NCI-H345 treated with DMSO at 0.1 percent for 48 hours (cell line): ENCODE measurements around the gene PPP1CC.
"Not testable (repeated sequence)": the region's sequence is repeated elsewhere in the genome, so short reads cannot be mapped to it uniquely, and the experiment has no call there.

ENCODE experiments used
- DNase-seq: peaks from one replicate; lab custom pipeline; 2025; ENCODE audit not compliant: unreplicated experiment; lab: John Stamatoyannopoulos, UW

The PPP1CC gene

GRCh38 chr12:110742718-110743570, at the start of gene PPP1CC:
TSS of gene PPP1CC (minus strand) at chr12:110742891. CDS start at chr12:110742707, 184 bp downstream.
- peak; percentile 85 for DNase-seq

- no peak for DNase-seq
Measured at GRCh38 chr12:110791589-110791988, 48.9 kb upstream of the PPP1CC start.

GRCh38 chr12:110790301-110790700, 47.6 kb upstream of the PPP1CC start:
- DNase-seq, result no peak

GRCh38 chr12:110786012-110786411, 43.3 kb upstream of the PPP1CC start:
- DNase-seq, result no peak

- DNase-seq, result no peak
Measured at GRCh38 chr12:110785240-110785639, 42.5 kb upstream of the PPP1CC start.

- no peak for DNase-seq
Measured at GRCh38 chr12:110782922-110783321, 40.2 kb upstream of the PPP1CC start.

- no peak for DNase-seq
Measured at GRCh38 chr12:110782094-110782493, 39.4 kb upstream of the PPP1CC start.

- no peak for DNase-seq
Measured at GRCh38 chr12:110780448-110780847, 37.8 kb upstream of the PPP1CC start.

- no peak for DNase-seq
Measured at GRCh38 chr12:110778833-110779577, 36.3 kb upstream of the PPP1CC start.

- DNase-seq, result no peak
Measured at GRCh38 chr12:110776410-110776809, 33.7 kb upstream of the PPP1CC start.

- no peak for DNase-seq
Measured at GRCh38 chr12:110775997-110776396, 33.3 kb upstream of the PPP1CC start.

- DNase-seq, result no peak
Measured at GRCh38 chr12:110774824-110775223, 32.1 kb upstream of the PPP1CC start.

GRCh38 chr12:110768960-110769359, 26.3 kb upstream of the PPP1CC start:
- DNase-seq, result no peak

- DNase-seq, result no peak
Measured at GRCh38 chr12:110767863-110768262, 25.2 kb upstream of the PPP1CC start.

GRCh38 chr12:110766311-110767154, 23.8 kb upstream of the PPP1CC start:
- no peak for DNase-seq

GRCh38 chr12:110765572-110765971, 22.9 kb upstream of the PPP1CC start:
- not testable (repeated sequence) for DNase-seq

- DNase-seq, result no peak
Measured at GRCh38 chr12:110765111-110765510, 22.4 kb upstream of the PPP1CC start.

- no peak for DNase-seq
Measured at GRCh38 chr12:110763583-110763982, 20.9 kb upstream of the PPP1CC start.

GRCh38 chr12:110762891-110763290, 20.2 kb upstream of the PPP1CC start:
- DNase-seq, result no peak

- DNase-seq, result no peak
Measured at GRCh38 chr12:110760204-110760609, 17.5 kb upstream of the PPP1CC start.

- no peak for DNase-seq
Measured at GRCh38 chr12:110758922-110759321, 16.2 kb upstream of the PPP1CC start.
